Activated CD4-positive, CD25-positive, alpha-beta regulatory T cell treated with anti-CD3 and anti-CD28 coated beads, Interleukin-2, amount 50 U/mL, for 72 hours (primary cell): ENCODE results near the gene RPSA.

Experiments used
- DNase-seq: peaks from one replicate; pipeline ENCODE4 v3.0.0; 2021

Gene RPSA

DNA sequence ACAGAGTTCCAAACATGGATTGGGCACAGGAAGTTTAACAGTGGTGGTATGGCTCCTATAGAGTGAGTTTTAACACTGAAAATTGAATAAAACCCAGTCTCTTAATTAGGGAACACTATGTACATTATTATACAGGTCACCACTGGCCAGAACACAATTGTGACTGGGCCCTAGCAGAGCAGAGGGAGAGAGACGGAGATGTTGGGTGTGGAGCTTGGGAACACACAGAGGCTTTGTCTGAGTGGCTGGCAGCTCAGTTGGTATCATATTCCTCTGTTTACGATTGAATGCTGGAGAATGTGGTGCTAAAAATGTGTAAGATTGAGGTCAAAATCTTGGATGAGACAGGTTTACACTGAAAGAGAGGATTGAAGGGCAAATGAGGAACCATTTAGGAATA is 54.2 kb downstream of the RPSA start:
- DNase-seq, result no peak
